Hepatocyte (in vitro differentiated cells): ENCODE measurements around the gene MX2. TPM values are rescaled to one million over a fixed set of nuclear protein-coding genes. Genes with fewer than 3 reads are reported as not detected.

Experiments
- DNase-seq: peaks from one replicate; pipeline ENCODE4 v3.0.0-alpha.2; 2016; ENCODE audit warnings: low spot score
- H2AFZ ChIP-seq: fragments of 200-600 bp; sonication (generic); 2 replicates; pipeline ENCODE4 v1.6.0; 2016; ENCODE audit warnings: antibody characterized with exemption, mild to moderate bottlenecking
- H3K27ac ChIP-seq: fragments of 200-600 bp; sonication (generic); 2 replicates; pipeline ENCODE4 v1.5.1; 2016; ENCODE audit warnings: mild to moderate bottlenecking
- H3K27me3 ChIP-seq: fragments of 200-600 bp; sonication (generic); 2 replicates; pipeline ENCODE4 v1.6.1; 2016
- H3K36me3 ChIP-seq: fragments of 200-600 bp; sonication (generic); replicated peaks from 2 replicates; pipeline ENCODE4 v1.5.1; 2016; ENCODE audit warnings: low read depth; ENCODE audit not compliant: insufficient read depth
- H3K4me1 ChIP-seq: fragments of 200-600 bp; sonication (generic); 2 replicates; pipeline ENCODE4 v1.5.1; 2016; ENCODE audit warnings: mild to moderate bottlenecking, moderate library complexity; ENCODE audit not compliant: insufficient read depth
- H3K4me2 ChIP-seq: fragments of 200-600 bp; sonication (generic); 2 replicates; pipeline ENCODE4 v1.6.0; 2016
- H3K4me3 ChIP-seq: fragments of 200-600 bp; sonication (generic); 2 replicates; pipeline ENCODE4 v1.5.1; 2016; ENCODE audit warnings: mild to moderate bottlenecking
- H3K79me2 ChIP-seq: fragments of 200-600 bp; sonication (generic); 2 replicates; pipeline ENCODE4 v1.6.0; 2017; ENCODE audit warnings: mild to moderate bottlenecking
- H3K9me2 ChIP-seq: fragments of 200-600 bp; sonication (generic); replicated peaks from 2 replicates; pipeline ENCODE4 v1.6.0; 2017; ENCODE audit warnings: mild to moderate bottlenecking; ENCODE audit not compliant: insufficient read depth
- H3K9me3 ChIP-seq: fragments of 200-600 bp; sonication (generic); 2 replicates; pipeline ENCODE4 v1.5.1; 2016; ENCODE audit warnings: low read depth, mild to moderate bottlenecking
- H4K20me1 ChIP-seq: fragments of 200-600 bp; sonication (generic); 2 replicates; pipeline ENCODE4 v1.6.0; 2016; ENCODE audit warnings: mild to moderate bottlenecking; ENCODE audit not compliant: insufficient read depth, poor library complexity, severe bottlenecking
- CTCF ChIP-seq: fragments of 200-600 bp; sonication (generic); IDR thresholded peaks from 2 replicates; pipeline ENCODE4 v1.5.1; 2016; ENCODE audit warnings: antibody characterized with exemption, mild to moderate bottlenecking; ENCODE audit not compliant: poor library complexity
- EZH2 ChIP-seq: fragments of 200-600 bp; sonication (generic); IDR thresholded peaks from 2 replicates; pipeline ENCODE4 v1.6.1; 2016; ENCODE audit warnings: antibody characterized with exemption, mild to moderate bottlenecking, borderline replicate concordance
- EZH2phosphoT487 ChIP-seq: fragments of 200-600 bp; sonication (generic); IDR thresholded peaks from one replicate; pipeline ENCODE4 v1.6.1; 2018; ENCODE audit warnings: antibody characterized with exemption, mild to moderate bottlenecking, low read depth, moderate library complexity; ENCODE audit not compliant: unreplicated experiment, severe bottlenecking
- WGBS: methylation state at CpG from one replicate; pipeline ENCODE4 v1.1.6; 2016; ENCODE audit warnings: low lambda C conversion rate; ENCODE audit errors: missing lambda C conversion rate; 5-methylcytosine and 5-hydroxymethylcytosine counted together
- polyA plus RNA-seq: library from polyadenylated mRNA; unstranded; fragments of >200 nt; fragmentation: Nextera tagmentation; extraction: Ambion mirVana; gene quantifications from 2 replicates; pipeline ENCODE4 v1.2.1, GENCODE V29; 2016
- total RNA-seq: library from RNA; depleted of rRNA; stranded (reverse); fragments of >200 nt; gene quantifications from 2 replicates; pipeline ENCODE4 v1.2.3, GENCODE V29; 2014

Gene MX2
- total and polyA plus RNA-seq, 2 experiments from 2014 or later, result 1.1 to 2.6 TPM

GRCh38 chr21:41437729-41438128, 75.9 kb downstream of the MX2 start:
- Histone ChIP-seq H3K9me2 (no peaks in the 10 kb centered on the region), H3K4me3 (no peak overlapping the region), H3K79me2 (no peaks in the 10 kb centered on the region), H3K36me3 (no peaks in the 10 kb centered on the region), H2AFZ (no peak overlapping the region), H3K27me3 (no peaks in the 10 kb centered on the region), H3K4me1 (no peaks in the 10 kb centered on the region), H3K9me3 (peaks cover 8% of the 10 kb centered on the region), H3K4me2 (no peak overlapping the region), H4K20me1 (no peaks in the 10 kb centered on the region), H3K27ac (no peak overlapping the region)
- no peak for DNase-seq
- TF ChIP-seq CTCF, result no peak
- no peak for TF ChIP-seq EZH2phosphoT487
- no peak for TF ChIP-seq EZH2
- 56% methylated on average over 2 of the region's 2 CpGs for WGBS

GRCh38 chr21:41438425-41439113, 76.7 kb downstream of the MX2 start:
- no peak overlapping the region for H3K4me2 ChIP-seq
- no peak for DNase-seq
- no peaks in the 10 kb centered on the region for H3K4me1 ChIP-seq
- H3K36me3 ChIP-seq, result no peaks in the 10 kb centered on the region
- H2AFZ ChIP-seq, result no peak overlapping the region
- H4K20me1 ChIP-seq, result no peaks in the 10 kb centered on the region
- H3K79me2 ChIP-seq, result no peaks in the 10 kb centered on the region
- H3K4me3 ChIP-seq, result no peak overlapping the region
- H3K9me2 ChIP-seq, result no peaks in the 10 kb centered on the region
- no peaks in the 10 kb centered on the region for H3K27me3 ChIP-seq
- H3K9me3 ChIP-seq, result peaks cover 8% of the 10 kb centered on the region
- TF ChIP-seq EZH2 (no peak), EZH2phosphoT487 (no peak), CTCF (no peak)
- WGBS, result 95% methylated on average over 13 of the region's 13 CpGs
- no peak overlapping the region for H3K27ac ChIP-seq

GRCh38 chr21:41439248-41439647, 77.4 kb downstream of the MX2 start:
- no peak for TF ChIP-seq CTCF
- no peak for TF ChIP-seq EZH2
- TF ChIP-seq EZH2phosphoT487, result no peak
- Histone ChIP-seq H3K4me1 (no peaks in the 10 kb centered on the region), H4K20me1 (no peaks in the 10 kb centered on the region), H3K36me3 (no peaks in the 10 kb centered on the region), H3K27me3 (no peaks in the 10 kb centered on the region), H3K9me2 (no peaks in the 10 kb centered on the region), H3K4me3 (no peak overlapping the region), H2AFZ (no peak overlapping the region), H3K27ac (no peak overlapping the region), H3K9me3 (peaks cover 8% of the 10 kb centered on the region), H3K4me2 (no peak overlapping the region), H3K79me2 (no peaks in the 10 kb centered on the region)
- 88% methylated on average over 4 of the region's 4 CpGs for WGBS
- no peak for DNase-seq
